ENCODE measurements around the gene ENTHD1. TPM values are rescaled to one million over a fixed set of nuclear protein-coding genes. Genes with fewer than 3 reads are reported as not detected.

The ENTHD1 gene
- total and polyA plus RNA-seq, 9 of the 15 experiments (the other 6 are each of a cell fraction or from before 2014, with no cell fraction given), result 0.13 to 0.98 (median 0.35) TPM

DNA sequence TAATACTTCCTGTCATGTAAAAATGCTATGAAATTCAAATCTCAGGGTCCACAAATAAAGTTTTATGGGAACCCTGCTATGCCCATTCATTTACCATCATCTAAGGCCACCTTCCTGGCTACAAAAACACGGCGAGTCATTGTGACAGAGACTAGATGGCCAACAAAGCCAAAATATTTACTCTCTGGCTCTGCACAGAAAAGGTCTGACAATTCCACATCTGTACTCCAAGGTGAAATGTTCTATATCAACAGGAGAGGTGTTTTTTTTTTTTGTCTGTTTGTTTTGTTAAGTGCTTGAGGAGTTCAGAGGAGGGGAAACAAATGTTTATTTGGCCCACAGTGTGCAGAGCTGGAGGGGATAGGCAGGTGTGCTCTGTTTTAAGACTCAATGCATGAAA lies 48.0 kb upstream of the ENTHD1 start:
- DNase-seq (ENCODE audit: extremely low read depth in 1 of 4, low spot score in 3 of 4) (no peak), FAIRE-seq (peak; percentile 51), ATAC-seq (no peak)
- in situ Hi-C loops (cut with MboI), result no loop called here
- Histone ChIP-seq H3K36me3 (ENCODE audit: control insufficient read depth, insufficient read depth, low read length) (no peaks in the 10 kb centered on the region), H3K9ac (ENCODE audit: insufficient read depth in 1 of 2, low read depth in 2 of 2, low read length in 2 of 2) (no peak overlapping the region), H4K20me1 (replicated peaks; ENCODE audit: control insufficient read depth, insufficient read depth, low read length) (no peaks in the 10 kb centered on the region), H3K9me3 (replicated peaks; ENCODE audit: control insufficient read depth, insufficient read depth, low read depth, low read length) (no peaks in the 10 kb centered on the region), H2AFZ (ENCODE audit: low read depth, low read length) (0 out of 2 replicates have a peak overlapping the region, but pooled peaks have one; percentile 2), H3K79me2 (ENCODE audit: control insufficient read depth, insufficient read depth, low read length) (peaks cover 30% of the 10 kb centered on the region), H3K4me1 (replicated peaks in 1 of 2; ENCODE audit: control insufficient read depth in 2 of 2, insufficient read depth in 2 of 2, low read length in 2 of 2) (peaks cover 18 to 63% of the 10 kb centered on the region in 2 experiments), H3K4me3 (no peak overlapping the region), H3K9me1 (ENCODE audit: control insufficient read depth, insufficient read depth, low read length) (no peaks in the 10 kb centered on the region), H3K27ac (ENCODE audit: extremely low read depth, low read depth, low read length) (peak overlapping the region; percentile 31; the same call in 1 of the 3 replicates), H3K4me2 (ENCODE audit: insufficient read depth, low read length) (no peak overlapping the region), H3K27me3 (ENCODE audit: control insufficient read depth in 2 of 2, insufficient read depth in 2 of 2, low read length in 2 of 2) (no peaks in the 10 kb centered on the region)
- peak; percentile 46 for TF ChIP-seq NFE2 (IDR thresholded peaks at IDR 0.05; ENCODE audit: low read depth)
- no peak for TF ChIP-seq DNMT1 (IDR thresholded peaks at IDR 0.05)
- TF ChIP-seq TCF3 (CRISPR knock-in tag; IDR thresholded peaks at IDR 0.05), result no peak
- TF ChIP-seq NCOR1 (IDR thresholded peaks at IDR 0.05), result no peak
- no peak for TF ChIP-seq FOXA1 (IDR thresholded peaks at IDR 0.05; ENCODE audit: borderline replicate concordance)
- TF ChIP-seq POLR2AphosphoS2 (IDR thresholded peaks at IDR 0.05; ENCODE audit: low read length), result no peak
- TF ChIP-seq ZNF507 (tag; conservative IDR thresholded peaks at IDR 0.05), result no peak
- TF ChIP-seq EHMT2 (IDR thresholded peaks at IDR 0.05), result no peak
- TF ChIP-seq, protein P1, sequence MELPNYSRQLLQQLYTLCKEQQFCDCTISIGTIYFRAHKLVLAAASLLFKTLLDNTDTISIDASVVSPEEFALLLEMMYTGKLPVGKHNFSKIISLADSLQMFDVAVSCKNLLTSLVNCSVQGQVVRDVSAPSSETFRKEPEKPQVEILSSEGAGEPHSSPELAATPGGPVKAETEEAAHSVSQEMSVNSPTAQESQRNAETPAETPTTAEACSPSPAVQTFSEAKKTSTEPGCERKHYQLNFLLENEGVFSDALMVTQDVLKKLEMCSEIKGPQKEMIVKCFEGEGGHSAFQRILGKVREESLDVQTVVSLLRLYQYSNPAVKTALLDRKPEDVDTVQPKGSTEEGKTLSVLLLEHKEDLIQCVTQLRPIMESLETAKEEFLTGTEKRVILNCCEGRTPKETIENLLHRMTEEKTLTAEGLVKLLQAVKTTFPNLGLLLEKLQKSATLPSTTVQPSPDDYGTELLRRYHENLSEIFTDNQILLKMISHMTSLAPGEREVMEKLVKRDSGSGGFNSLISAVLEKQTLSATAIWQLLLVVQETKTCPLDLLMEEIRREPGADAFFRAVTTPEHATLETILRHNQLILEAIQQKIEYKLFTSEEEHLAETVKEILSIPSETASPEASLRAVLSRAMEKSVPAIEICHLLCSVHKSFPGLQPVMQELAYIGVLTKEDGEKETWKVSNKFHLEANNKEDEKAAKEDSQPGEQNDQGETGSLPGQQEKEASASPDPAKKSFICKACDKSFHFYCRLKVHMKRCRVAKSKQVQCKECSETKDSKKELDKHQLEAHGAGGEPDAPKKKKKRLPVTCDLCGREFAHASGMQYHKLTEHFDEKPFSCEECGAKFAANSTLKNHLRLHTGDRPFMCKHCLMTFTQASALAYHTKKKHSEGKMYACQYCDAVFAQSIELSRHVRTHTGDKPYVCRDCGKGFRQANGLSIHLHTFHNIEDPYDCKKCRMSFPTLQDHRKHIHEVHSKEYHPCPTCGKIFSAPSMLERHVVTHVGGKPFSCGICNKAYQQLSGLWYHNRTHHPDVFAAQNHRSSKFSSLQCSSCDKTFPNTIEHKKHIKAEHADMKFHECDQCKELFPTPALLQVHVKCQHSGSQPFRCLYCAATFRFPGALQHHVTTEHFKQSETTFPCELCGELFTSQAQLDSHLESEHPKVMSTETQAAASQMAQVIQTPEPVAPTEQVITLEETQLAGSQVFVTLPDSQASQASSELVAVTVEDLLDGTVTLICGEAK (IDR thresholded peaks at IDR 0.05), result peak; percentile 82
- TF ChIP-seq, protein P1 (CRISPR knock-in tag; IDR thresholded peaks at IDR 0.05), result no peak
- TF ChIP-seq HEY1 (CRISPR knock-in tag; IDR thresholded peaks at IDR 0.05; ENCODE audit: borderline replicate concordance), result no peak
- TF ChIP-seq RBM17 (IDR thresholded peaks at IDR 0.05; ENCODE audit: borderline replicate concordance, low read depth, low read length), result no peak
- no peak for TF ChIP-seq KLF1 (tag; IDR thresholded peaks at IDR 0.05)
- BruUV-seq (replicated peaks), result no TSS peak
- WGBS (ENCODE audit: insufficient coverage, low coverage, missing lambda C conversion rate), result 69% methylated on average over 2 of the region's 2 CpGs
- POLR2A ChIA-PET, result interaction anchor here (2.1 kb wide), 1 partner anchor 8 kb away, joined by 7 read pairs; no protein-coding TSS in a partner anchor
- CTCF ChIA-PET (ENCODE audit: low intra/inter-chr PET ratio), result no interaction called here
- intact Hi-C loops (cut with micrococcal nuclease), result no loop called here

All from K562 (cell line).